GM06990 (cell line): ENCODE results near the gene SLC35F3.

ENCODE experiments used
- DNase-seq: peaks from one replicate; pipeline ENCODE4 v3.0.0-alpha.2; 2011; ENCODE audit not compliant: insufficient read length; ENCODE audit errors: extremely low read depth
- H3K27me3 ChIP-seq: replicated peaks from 2 replicates; pipeline ENCODE4 v1.6.0; 2011; ENCODE audit warnings: low read length; ENCODE audit not compliant: control insufficient read depth, insufficient read depth
- H3K36me3 ChIP-seq: 2 replicates; pipeline ENCODE4 v1.5.1; 2011; ENCODE audit warnings: low read length; ENCODE audit not compliant: control insufficient read depth, insufficient read depth
- H3K4me3 ChIP-seq: replicated peaks from 2 replicates; pipeline ENCODE4 v1.5.1; 2011; ENCODE audit warnings: low read depth, mild to moderate bottlenecking, control low read depth, low read length
- CTCF ChIP-seq: IDR thresholded peaks from 2 replicates; pipeline ENCODE4 v1.5.1; 2011; ENCODE audit warnings: low read length, control low read depth, mild to moderate bottlenecking, inconsistent platforms; ENCODE audit not compliant: insufficient read depth, poor library complexity, severe bottlenecking

The SLC35F3 gene

DNA sequence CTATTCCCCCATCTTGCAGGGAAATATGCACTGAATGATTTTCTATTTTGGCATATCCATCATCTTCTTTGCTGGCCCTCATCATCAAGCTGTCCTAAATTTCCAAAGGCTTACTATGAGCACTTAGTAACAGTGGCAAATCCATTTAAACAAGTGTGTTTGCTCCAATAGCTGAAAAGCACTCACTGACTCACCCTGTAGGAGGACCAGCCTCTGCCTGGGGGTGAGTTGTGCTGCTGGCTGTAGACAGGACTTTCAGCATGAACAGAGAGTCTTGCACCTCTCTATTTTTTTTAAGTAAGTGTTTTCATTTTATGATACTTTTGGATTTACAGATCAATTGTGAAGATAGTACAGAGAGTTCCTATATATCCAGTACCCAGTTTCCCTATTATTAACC is 97.3 kb downstream of the SLC35F3 start:
- no peaks in the 10 kb centered on the region; the same call in 1 of the 2 replicates for H3K27me3 ChIP-seq
- DNase-seq: no peak
- TF ChIP-seq CTCF: no peak

DNA sequence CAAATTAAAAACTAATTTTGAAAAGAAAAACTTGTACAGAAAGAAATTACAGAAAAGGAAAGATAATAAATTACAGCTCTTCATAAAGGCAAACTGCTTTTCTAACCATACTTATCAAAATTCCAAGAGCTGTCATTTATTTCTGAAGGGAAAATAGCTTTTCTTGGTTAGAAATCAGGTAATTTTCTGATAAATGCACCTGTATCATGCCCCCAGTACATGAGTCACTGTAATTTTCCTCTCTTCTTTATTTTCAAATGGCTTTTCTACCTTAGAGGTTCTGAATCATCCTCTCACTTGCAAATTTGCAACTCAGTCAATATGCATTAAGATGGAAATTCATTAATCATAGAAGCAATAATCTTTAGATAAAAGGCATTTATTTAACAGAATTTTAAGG is 100.1 kb downstream of the SLC35F3 start:
- Histone ChIP-seq H3K36me3 (no peaks in the 10 kb centered on the region), H3K4me3 (no peak overlapping the region), H3K27me3 (peaks cover 1% of the 10 kb centered on the region; the same call in 1 of the 2 replicates)
- no peak for TF ChIP-seq CTCF
- DNase-seq: no peak

More for the DNA sequence above, 97.3 kb downstream of the SLC35F3 start:
- Histone ChIP-seq H3K36me3 (no peaks in the 10 kb centered on the region), H3K4me3 (no peak overlapping the region)

DNA sequence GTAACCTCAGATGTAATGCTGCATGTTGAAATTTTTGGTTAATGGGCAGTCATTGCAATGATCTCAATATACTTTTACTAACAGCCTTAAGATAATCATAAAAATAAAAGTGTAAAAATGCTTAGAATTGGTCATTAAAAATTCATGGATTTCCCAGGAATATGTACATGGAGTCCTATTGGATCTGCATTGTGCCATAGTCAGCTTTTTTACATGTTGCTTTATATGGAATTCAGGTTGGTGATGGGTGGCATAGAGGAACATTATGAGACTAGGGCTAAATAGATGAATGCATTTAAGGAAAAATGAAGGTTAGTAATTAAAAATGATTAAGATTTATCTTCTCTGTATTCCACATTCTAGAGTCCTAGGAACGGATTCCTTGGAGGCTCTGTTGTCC is 103.2 kb downstream of the SLC35F3 start:
- no peaks in the 10 kb centered on the region for H3K36me3 ChIP-seq
- no peak overlapping the region for H3K4me3 ChIP-seq
- DNase-seq: no peak
- no peak for TF ChIP-seq CTCF
- peaks cover 1% of the 10 kb centered on the region; the same call in 1 of the 2 replicates for H3K27me3 ChIP-seq

DNA sequence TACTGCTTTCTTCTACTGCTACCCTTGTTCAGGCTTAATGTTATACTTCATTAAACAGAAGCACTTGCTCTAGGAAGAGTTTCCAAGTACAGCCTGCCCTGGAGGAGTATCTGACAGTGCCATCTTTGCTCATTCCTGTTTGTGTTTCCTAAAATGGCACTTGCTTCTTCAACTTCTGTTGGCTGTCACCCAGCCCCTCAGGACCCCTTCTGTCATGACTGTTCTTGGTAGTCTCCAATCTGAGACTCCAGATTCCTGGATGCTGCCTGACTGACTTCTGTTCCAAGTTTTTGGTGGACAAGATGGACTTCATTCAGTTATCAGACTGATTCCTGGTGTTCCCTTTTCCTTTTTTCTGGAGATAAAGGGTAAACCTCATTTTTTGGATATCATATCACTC is 104.1 kb downstream of the SLC35F3 start:
- peaks cover 1% of the 10 kb centered on the region; the same call in 1 of the 2 replicates for H3K27me3 ChIP-seq
- H3K36me3 ChIP-seq: no peaks in the 10 kb centered on the region
- no peak overlapping the region for H3K4me3 ChIP-seq
- no peak for DNase-seq
- no peak for TF ChIP-seq CTCF

GRCh38 chr1:234009668-234010067 is 105.2 kb downstream of the SLC35F3 start:
- Histone ChIP-seq H3K27me3 (peaks cover 1% of the 10 kb centered on the region; the same call in 1 of the 2 replicates), H3K36me3 (no peaks in the 10 kb centered on the region), H3K4me3 (no peak overlapping the region)
- TF ChIP-seq CTCF: no peak
- no peak for DNase-seq

- no peak for TF ChIP-seq CTCF
- DNase-seq: no peak
- H3K4me3 ChIP-seq: no peak overlapping the region
- H3K27me3 ChIP-seq: no peaks in the 10 kb centered on the region
- no peaks in the 10 kb centered on the region for H3K36me3 ChIP-seq
These were observed 109.7 kb downstream of the SLC35F3 start for GRCh38 chr1:234014208-234014607.
